IgD-negative memory B cell (primary cell): ENCODE measurements around the gene SNTG2. TPM values are rescaled to one million over a fixed set of nuclear protein-coding genes. Genes with fewer than 3 reads are reported as not detected.
"Not testable (repeated sequence)": the region's sequence is repeated elsewhere in the genome, so short reads cannot be mapped to it uniquely, and the experiment has no call there.

Experiments used
- H3K27ac Mint-ChIP-seq, 3 donors: one replicate each; pipeline ENCODE4 v1.8.0; 2020 to 2022; ENCODE audit warnings: mild to moderate bottlenecking in 3 of 3, mixed read lengths in 3 of 3, moderate library complexity in 1 of 3
- H3K27me3 Mint-ChIP-seq: one replicate; pipeline ENCODE4 v1.8.0; 2021; ENCODE audit warnings: mixed read lengths
- H3K36me3 Mint-ChIP-seq: one replicate; pipeline ENCODE4 v1.8.0; 2020; ENCODE audit warnings: mild to moderate bottlenecking, mixed read lengths
- H3K4me1 Mint-ChIP-seq, 3 donors: one replicate each; pipeline ENCODE4 v1.8.0; 2020 to 2022; ENCODE audit warnings: mixed read lengths in 3 of 3, mild to moderate bottlenecking in 1 of 3
- H3K4me3 Mint-ChIP-seq, 4 donors: one replicate each; pipeline ENCODE4 v1.8.0; 2020 to 2022; ENCODE audit warnings: mild to moderate bottlenecking in 4 of 4, mixed read lengths in 4 of 4, moderate library complexity in 3 of 4
- H3K9me3 Mint-ChIP-seq, 3 donors: one replicate each; pipeline ENCODE4 v1.8.0; 2020 to 2021; ENCODE audit warnings: mixed read lengths in 3 of 3, mild to moderate bottlenecking in 1 of 3
- polyA plus RNA-seq: library from polyadenylated mRNA; unstranded; fragments of 300-500 nt; fragmentation: Illumina TruSeq; gene quantifications from one replicate; pipeline ENCODE4 v1.2.3, GENCODE V29; 2021

SNTG2 gene
- polyA plus RNA-seq, 1 donor from 2014 or later: not detected

DNA sequence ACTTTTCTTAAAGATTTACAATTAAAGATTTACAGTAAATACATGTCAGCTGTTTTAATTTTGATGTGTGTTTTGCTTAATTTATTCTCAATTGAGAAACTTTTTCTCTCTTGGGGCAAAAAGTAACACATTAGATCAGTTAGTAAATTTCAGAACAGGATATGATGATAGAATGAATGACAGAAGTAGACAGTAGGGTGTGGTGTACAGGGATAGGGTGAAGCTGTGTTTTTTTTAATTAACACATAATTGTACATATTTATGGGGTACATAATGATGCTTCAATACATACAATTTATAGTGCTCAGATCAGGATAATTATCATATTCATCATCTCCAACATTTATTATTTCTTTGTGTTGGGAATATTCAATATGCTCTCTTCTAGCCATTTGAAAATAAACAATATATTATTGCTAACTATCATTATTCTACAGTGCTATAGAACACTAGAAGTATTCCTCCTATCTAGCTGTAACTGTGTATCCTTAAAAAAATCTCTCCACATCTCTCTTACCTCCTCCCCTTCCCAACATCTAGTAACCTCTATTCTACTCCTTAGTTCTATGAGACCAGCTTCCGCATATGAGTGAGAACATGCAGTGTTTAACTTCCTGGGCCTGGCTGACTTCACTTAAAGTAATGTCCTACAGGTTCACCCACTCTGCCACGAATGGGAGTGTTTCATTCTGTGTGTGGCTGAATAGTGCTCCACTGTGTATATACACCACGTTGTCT is 175.2 kb downstream of the SNTG2 start:
- H3K36me3 Mint-ChIP-seq: no peaks in the 10 kb centered on the region
- H3K27ac Mint-ChIP-seq: no peak overlapping the region
- no peak overlapping the region for H3K4me3 Mint-ChIP-seq
- no peaks in the 10 kb centered on the region for H3K27me3 Mint-ChIP-seq
- H3K9me3 Mint-ChIP-seq: peaks cover 0 to 1% (median 0%) of the 10 kb centered on the region in 3 donors
- H3K4me1 Mint-ChIP-seq: no peaks in the 10 kb centered on the region

DNA sequence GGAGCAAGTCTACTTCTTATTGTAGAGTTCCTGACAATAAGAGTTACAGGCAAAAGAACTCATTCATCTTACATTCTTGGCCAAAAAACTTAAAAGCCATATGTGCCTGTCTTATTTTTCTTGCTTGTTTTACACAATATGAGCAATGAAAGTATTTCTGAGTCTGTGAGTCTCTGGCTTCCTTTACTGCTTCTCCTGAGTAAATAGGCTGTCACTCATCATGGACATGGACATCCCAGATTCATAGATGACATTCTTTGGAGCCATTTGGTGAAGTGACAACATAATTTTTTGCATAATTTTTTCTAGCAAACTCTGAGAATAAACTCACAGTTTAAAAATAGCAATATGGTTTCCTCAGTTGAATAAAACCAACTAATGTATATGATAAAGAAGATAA is 179.3 kb downstream of the SNTG2 start:
- no peaks in the 10 kb centered on the region for H3K4me1 Mint-ChIP-seq
- H3K27ac Mint-ChIP-seq: no peak overlapping the region
- H3K9me3 Mint-ChIP-seq: peaks cover 0 to 1% (median 0%) of the 10 kb centered on the region in 3 donors
- H3K4me3 Mint-ChIP-seq: no peak overlapping the region
- H3K27me3 Mint-ChIP-seq: peaks cover 6% of the 10 kb centered on the region
- H3K36me3 Mint-ChIP-seq: no peaks in the 10 kb centered on the region

DNA sequence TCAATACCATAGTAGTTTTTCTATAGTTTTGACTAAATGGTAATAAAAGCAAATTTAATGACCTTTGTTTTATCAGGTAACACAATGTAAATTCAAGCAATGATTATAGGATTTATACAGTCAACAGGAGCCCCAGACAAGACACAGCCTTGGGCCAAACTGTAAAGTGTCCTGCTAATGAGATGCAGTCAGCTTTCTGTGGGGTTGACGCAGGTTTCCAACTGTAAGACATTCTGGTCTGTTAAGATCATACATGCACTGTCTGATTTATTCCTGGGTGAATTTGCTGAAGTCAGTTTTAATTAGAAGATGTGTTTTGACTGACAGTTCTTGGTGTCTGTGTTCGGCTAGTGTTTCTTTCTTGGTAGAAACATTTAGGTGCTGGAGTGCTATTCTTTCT is 180.3 kb downstream of the SNTG2 start:
- Mint-ChIP-seq H3K27me3 (peaks cover 6% of the 10 kb centered on the region), H3K4me1 (no peaks in the 10 kb centered on the region), H3K27ac (no peak overlapping the region), H3K36me3 (no peaks in the 10 kb centered on the region), H3K4me3 (no peak overlapping the region), H3K9me3 (peaks cover 0 to 1% (median 0%) of the 10 kb centered on the region in 3 donors)

DNA sequence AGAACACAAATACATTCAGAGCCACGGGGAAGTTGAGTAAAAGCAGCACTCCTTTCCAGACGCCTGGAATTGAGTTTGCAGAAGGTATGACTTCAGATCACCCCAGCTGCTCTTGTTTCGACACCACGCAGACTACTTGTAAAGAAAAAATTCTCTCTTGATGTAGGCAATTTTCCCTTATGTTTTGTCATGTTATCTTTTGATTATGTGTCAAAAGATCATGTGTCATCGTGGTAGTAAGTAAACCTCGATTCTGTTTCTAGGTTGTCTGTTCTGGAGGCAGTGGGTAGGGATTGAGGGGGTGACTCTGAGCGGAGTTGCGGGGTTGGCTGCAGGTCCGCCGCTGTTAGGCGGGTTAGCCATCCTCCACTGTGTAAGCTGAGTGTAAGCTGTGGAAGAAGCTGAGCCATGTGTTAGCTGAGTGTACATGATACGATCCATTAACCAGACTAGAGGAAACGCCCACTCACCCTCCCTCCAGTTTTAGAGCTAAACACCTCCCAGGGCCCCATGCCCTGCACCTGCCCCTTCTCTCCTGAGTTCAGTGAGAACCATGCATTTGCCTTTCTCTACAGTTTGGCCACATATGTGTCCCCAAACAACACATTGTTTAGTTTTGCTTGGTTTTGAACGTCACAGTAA is 181.8 kb downstream of the SNTG2 start:
- H3K9me3 Mint-ChIP-seq: peaks cover 0 to 1% (median 0%) of the 10 kb centered on the region in 3 donors
- no peaks in the 10 kb centered on the region for H3K36me3 Mint-ChIP-seq
- H3K4me1 Mint-ChIP-seq: no peaks in the 10 kb centered on the region
- H3K4me3 Mint-ChIP-seq: no peak overlapping the region
- peaks cover 6% of the 10 kb centered on the region for H3K27me3 Mint-ChIP-seq
- no peak overlapping the region for H3K27ac Mint-ChIP-seq

DNA sequence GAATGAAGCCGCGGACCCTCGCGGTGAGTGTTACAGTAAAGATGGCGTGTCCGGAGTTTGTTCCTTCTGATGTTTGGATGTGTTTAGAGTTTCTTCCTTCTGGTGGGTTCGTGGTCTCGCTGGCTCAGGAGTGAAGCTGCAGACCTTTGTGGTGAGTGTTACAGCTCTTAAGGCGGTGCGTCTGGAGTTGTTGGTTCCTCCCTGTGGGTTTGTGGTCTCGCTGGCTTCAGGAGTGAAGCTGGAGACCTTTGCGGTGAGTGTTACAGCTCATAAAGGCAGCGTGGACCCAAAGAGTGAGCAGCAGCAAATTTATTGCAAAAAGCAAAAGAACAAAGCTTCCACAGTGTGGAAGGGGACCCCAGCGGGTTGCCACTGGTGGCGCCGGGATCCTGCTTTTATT is 183.2 kb downstream of the SNTG2 start:
- H3K27me3 Mint-ChIP-seq, H3K4me1 Mint-ChIP-seq, H3K36me3 Mint-ChIP-seq, H3K27ac Mint-ChIP-seq, H3K9me3 Mint-ChIP-seq: not testable (repeated sequence)
- peak overlapping the region in 1 of 4 donors; percentile 0 for H3K4me3 Mint-ChIP-seq

DNA sequence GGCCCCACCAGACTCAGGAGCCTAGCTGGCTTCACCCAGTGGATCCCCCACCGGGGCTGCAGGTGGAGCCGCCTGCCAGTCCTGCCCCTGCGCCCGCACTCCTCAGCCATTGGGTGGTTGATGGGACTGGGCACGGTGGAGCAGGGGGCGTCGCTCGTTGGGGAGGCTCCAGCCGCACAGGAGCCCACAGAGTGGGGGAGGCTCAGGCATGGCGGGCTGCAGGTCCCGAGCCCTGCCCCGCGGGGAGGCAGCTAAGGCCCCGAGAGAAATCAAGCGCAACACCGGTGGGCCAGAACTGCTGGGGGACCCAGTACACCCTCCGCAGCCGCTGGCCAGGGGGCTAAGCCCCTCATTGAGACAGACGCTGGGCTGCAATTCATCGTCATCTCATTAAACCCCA is 184.0 kb downstream of the SNTG2 start:
- H3K4me3 Mint-ChIP-seq: no peak overlapping the region
- peaks cover 3% of the 10 kb centered on the region for H3K36me3 Mint-ChIP-seq
- H3K4me1 Mint-ChIP-seq: no peaks in the 10 kb centered on the region
- H3K27me3 Mint-ChIP-seq: peaks cover 6% of the 10 kb centered on the region
- no peak overlapping the region for H3K27ac Mint-ChIP-seq
- H3K9me3 Mint-ChIP-seq: no peaks in the 10 kb centered on the region

DNA sequence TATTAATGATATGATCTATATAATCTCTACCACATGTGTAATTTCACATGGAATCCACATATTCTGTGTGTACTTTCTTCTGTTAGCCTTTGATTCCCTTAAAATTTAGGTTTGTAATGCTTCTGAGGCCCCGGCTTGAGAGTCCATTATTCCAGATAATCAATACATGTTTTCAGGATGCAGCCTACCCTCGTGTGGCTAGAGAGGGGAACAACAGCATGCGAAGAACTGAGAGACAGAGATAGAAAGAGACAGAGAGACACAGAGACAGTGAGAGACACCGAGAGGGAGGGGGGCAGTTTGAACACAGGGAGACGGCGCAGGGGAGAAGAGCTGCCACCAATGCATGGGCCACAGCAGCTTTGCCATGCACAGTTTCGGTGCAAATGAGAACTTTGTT is 185.4 kb downstream of the SNTG2 start:
- H3K27ac Mint-ChIP-seq: no peak overlapping the region
- peaks cover 3% of the 10 kb centered on the region for H3K36me3 Mint-ChIP-seq
- no peaks in the 10 kb centered on the region for H3K4me1 Mint-ChIP-seq
- no peaks in the 10 kb centered on the region for H3K9me3 Mint-ChIP-seq
- no peak overlapping the region for H3K4me3 Mint-ChIP-seq
- peaks cover 8% of the 10 kb centered on the region for H3K27me3 Mint-ChIP-seq

DNA sequence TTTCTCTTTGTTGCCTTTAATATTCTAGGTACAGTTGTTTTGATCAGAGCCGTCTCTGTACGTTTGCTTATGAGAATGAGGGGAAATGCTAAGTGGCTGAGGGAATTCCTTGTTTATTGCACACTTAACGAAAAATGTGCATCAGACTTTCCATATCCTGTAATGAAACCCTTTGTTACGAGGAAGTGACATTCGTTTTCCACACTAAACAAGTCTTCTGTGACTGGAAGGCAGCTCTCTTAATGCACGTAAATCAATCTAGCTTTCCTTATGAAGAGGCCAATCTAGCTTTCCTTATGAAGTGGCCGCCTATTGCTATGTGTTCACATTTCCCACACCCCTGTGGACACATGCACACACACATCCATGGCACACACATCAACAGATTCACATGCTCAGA is 186.2 kb downstream of the SNTG2 start:
- no peaks in the 10 kb centered on the region for H3K9me3 Mint-ChIP-seq
- peaks cover 8% of the 10 kb centered on the region for H3K27me3 Mint-ChIP-seq
- H3K4me3 Mint-ChIP-seq: no peak overlapping the region
- H3K27ac Mint-ChIP-seq: no peak overlapping the region
- H3K36me3 Mint-ChIP-seq: peaks cover 3% of the 10 kb centered on the region
- H3K4me1 Mint-ChIP-seq: no peaks in the 10 kb centered on the region

DNA sequence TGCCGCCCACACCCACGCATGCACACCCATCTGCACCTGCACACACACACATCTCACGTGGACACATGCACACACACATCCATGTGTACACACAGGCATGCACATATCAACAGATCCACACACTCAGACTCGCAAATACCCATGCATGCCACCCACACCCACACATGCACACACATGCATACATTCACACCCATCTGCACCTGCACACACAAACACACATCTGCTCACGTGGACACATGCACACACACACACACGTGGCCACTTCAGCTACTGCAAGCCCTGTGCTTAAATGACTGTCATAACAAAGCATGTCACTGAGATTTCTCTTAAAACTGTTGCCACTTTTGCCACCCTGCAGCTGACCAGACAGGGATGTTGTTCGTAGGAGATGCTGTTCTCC is 186.6 kb downstream of the SNTG2 start:
- H3K4me3 Mint-ChIP-seq: no peak overlapping the region
- H3K4me1 Mint-ChIP-seq: no peaks in the 10 kb centered on the region
- H3K27ac Mint-ChIP-seq: no peak overlapping the region
- H3K9me3 Mint-ChIP-seq: no peaks in the 10 kb centered on the region
- peaks cover 8% of the 10 kb centered on the region for H3K27me3 Mint-ChIP-seq
- H3K36me3 Mint-ChIP-seq: peaks cover 3% of the 10 kb centered on the region

DNA sequence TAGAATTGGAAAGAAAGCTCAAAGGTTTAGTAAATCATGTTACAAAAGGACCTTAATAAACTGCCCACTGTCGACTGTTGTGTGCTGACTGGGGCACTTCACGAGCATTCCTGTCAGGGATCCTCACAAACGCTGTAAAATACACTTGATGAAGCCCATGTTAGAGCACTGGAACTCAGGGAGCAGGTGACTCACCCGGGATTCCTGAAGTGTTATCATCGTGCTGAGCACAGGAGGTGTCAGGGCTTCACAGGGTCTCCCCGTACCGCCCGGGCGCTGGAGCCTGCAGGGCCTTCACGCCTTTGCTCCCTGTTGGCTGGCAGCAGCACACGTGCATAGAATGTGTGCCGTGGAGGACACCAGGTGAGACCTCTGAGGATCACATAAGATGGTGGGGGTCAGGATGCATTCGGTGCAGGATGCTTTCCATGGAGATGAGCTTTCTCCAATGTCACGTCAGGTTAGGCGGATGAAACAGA is 187.3 kb downstream of the SNTG2 start:
- Mint-ChIP-seq H3K36me3 (peaks cover 3% of the 10 kb centered on the region), H3K27ac (no peak overlapping the region), H3K4me3 (no peak overlapping the region), H3K27me3 (peaks cover 12% of the 10 kb centered on the region), H3K9me3 (no peaks in the 10 kb centered on the region), H3K4me1 (no peaks in the 10 kb centered on the region)

DNA sequence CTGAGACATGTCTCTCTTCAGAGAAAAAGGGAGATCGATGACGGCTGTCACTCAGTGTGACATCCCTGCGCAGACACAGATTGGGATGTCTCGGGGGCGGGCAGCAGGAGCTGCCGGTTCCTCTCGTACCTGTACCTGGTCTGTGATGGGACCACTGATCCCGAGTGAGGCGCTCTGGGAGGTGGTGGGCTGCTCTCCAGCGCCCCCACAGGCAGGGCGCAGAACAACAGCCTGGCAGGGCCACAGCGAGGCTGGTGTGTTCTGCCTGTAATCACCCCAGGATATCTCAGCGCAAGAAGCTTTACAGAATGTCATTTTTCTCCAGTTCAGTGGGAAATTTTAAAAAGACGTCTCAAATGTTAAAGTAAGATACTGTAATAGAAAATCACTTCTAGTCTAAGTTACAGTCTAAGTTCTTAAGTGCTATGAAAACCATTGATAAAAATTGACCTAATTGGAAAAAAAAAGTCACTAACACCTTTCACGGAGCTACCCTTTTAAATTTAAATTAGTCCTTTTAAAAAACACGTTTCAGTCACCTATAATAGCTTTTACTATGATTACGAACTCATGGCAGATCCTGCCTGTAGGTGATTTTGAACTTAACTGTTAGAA is 189.8 kb downstream of the SNTG2 start:
- Mint-ChIP-seq H3K27me3 (peaks cover 5% of the 10 kb centered on the region), H3K27ac (no peak overlapping the region), H3K4me3 (no peak overlapping the region)

DNA sequence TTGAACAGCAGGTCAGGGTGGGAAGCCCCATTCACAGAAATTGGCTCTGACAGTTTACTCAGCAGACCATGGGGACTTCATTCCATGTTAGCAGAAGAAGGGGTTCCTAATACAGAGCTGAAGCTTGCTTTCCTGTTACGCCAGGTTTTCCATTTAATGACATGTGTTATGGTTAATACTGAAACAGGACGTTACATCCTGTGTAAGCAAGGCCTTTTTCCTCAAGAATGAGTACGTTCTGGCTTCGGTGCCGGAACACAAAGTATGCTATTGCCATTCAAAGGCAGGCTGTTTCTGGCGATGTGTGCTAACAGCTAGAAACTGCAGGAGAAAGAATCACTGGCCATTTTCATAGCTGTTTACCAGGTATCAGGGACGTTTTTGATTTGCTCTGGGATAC is 190.4 kb downstream of the SNTG2 start:
- Mint-ChIP-seq H3K36me3 (peaks cover 3% of the 10 kb centered on the region), H3K4me1 (no peaks in the 10 kb centered on the region)

More for the DNA sequence above, 189.8 kb downstream of the SNTG2 start:
- no peaks in the 10 kb centered on the region for H3K9me3 Mint-ChIP-seq
- no peaks in the 10 kb centered on the region for H3K4me1 Mint-ChIP-seq
- H3K36me3 Mint-ChIP-seq: peaks cover 3% of the 10 kb centered on the region

DNA sequence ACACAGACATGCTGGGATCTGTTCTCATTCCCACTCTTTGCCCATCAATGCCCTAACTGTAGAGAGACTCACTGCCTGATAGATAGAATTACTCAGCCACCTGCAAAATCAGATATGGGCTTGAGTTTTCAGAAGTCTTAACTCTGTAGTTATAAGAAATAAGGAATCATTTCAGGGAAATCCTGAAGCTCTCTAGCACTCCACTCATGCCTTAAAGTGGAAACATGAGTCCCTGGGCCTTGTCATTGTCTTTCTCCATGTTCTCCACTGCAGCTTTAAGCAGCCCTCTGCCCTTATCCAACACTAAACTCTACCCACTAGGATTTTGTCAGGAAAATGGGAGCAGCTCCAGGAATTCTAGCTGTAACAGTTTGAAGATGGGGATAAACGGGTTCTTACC is 192.5 kb downstream of the SNTG2 start:
- Mint-ChIP-seq H3K27ac (no peak overlapping the region), H3K4me1 (no peaks in the 10 kb centered on the region), H3K36me3 (peaks cover 2% of the 10 kb centered on the region), H3K4me3 (no peak overlapping the region), H3K9me3 (no peaks in the 10 kb centered on the region), H3K27me3 (peaks cover 5% of the 10 kb centered on the region)

More for the DNA sequence above, 190.4 kb downstream of the SNTG2 start:
- Mint-ChIP-seq H3K9me3 (no peaks in the 10 kb centered on the region), H3K27me3 (peaks cover 5% of the 10 kb centered on the region), H3K4me3 (no peak overlapping the region), H3K27ac (no peak overlapping the region)

DNA sequence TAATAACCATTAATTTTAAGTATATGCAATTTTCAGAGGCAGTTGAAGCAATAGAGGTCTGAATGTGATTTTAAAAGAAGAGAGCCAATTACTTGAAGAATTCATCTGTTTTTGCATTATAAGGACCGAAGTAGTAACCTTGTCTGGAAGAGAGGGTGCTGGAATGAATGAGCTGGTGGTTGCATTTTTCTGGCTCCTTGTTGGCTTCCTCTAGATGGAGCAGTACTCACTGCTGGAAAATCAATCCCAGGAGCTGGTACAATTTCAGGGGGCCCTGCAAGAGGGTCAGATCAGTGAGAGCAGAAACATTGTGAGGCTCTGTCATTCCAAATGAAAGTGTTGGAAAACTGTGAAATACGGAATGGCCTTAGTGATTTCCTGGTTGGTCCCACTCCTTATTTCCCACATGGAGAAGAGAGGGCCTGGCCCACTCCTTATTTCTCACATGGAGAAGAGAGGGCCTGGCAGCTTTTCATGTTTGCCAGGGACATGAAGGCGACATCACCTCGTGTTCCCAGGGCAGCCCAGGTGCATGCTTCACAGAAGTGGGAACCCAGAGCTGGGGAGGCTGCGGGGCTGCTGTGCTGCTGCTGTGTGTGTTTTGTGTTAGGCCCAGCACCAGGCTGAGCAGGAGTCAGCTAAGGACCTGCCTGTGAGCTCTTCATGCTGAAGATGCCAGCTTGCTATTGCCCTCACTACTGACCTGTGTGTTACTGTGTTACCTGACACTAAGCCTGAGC is 197.4 kb downstream of the SNTG2 start:
- Mint-ChIP-seq H3K4me3 (no peak overlapping the region), H3K36me3 (no peaks in the 10 kb centered on the region), H3K27ac (no peak overlapping the region), H3K27me3 (peaks cover 3% of the 10 kb centered on the region), H3K9me3 (peaks cover 0 to 4% (median 0%) of the 10 kb centered on the region in 3 donors), H3K4me1 (no peaks in the 10 kb centered on the region)
